ENCODE data around the gene SLC35B1. TPM values are rescaled to one million over a fixed set of nuclear protein-coding genes. Genes with fewer than 3 reads are reported as not detected.

SLC35B1 gene
- total RNA-seq, 1 experiment from 2014 or later, result 84.6 TPM

GRCh38 chr17:49716668-49717364 lies 9.1 kb upstream of the SLC35B1 start:
- Histone ChIP-seq H3K4me1 (ENCODE audit: control insufficient read depth, insufficient read depth, low read length) (no peaks in the 10 kb centered on the region), H3K27ac (ENCODE audit: low read length) (no peak overlapping the region), H3K27me3 (ENCODE audit: control insufficient read depth, insufficient read depth, low read length) (no peaks in the 10 kb centered on the region), H3K36me3 (ENCODE audit: control insufficient read depth, insufficient read depth, low read length) (no peaks in the 10 kb centered on the region), H3K9me3 (ENCODE audit: control insufficient read depth, insufficient read depth, low read depth, low read length) (no peaks in the 10 kb centered on the region), H3K4me3 (ENCODE audit: low read depth in 2 of 2, low read length in 2 of 2) (no peak overlapping the region)
- ATAC-seq (no peak), DNase-seq (ENCODE audit: low read depth, low spot score) (no peak)
- in situ Hi-C loops (cut with HindIII; ENCODE audit: low pct_unique_long_range_greater_than_20kb, low sequenced_read_pairs), result no loop called here
- intact Hi-C loops (cut with micrococcal nuclease; ENCODE audit: unreplicated experiment), result no loop called here
- CTCF ChIA-PET, result no interaction called here
- BruUV-seq (replicated peaks), result no TSS peak
- no peak for TF ChIP-seq TCF7L2 (IDR thresholded peaks at IDR 0.05; ENCODE audit: low read depth, low read length)
- TF ChIP-seq SIN3A (IDR thresholded peaks at IDR 0.05; ENCODE audit: borderline replicate concordance, insufficient read depth, low read depth, low read length), result no peak
- TF ChIP-seq POLR2AphosphoS5 (IDR thresholded peaks at IDR 0.05; ENCODE audit: low read depth, low read length), result no peak
- TF ChIP-seq REST (IDR thresholded peaks at IDR 0.05; ENCODE audit: insufficient read depth in 1 of 2, low read depth in 2 of 2, low read length in 1 of 2), result no peak
- no peak for TF ChIP-seq CTCF (IDR thresholded peaks at IDR 0.05)
- POLR2A ChIA-PET, result interaction anchor here (0.6 kb wide), 1 partner anchor 88 kb away, joined by 4 read pairs; no protein-coding TSS in a partner anchor

GRCh38 chr17:49715717-49716279 lies 8.0 kb upstream of the SLC35B1 start:
- H3K27ac ChIP-seq (ENCODE audit: low read length), result no peak overlapping the region
- DNase-seq (ENCODE audit: low read depth, low spot score) (no peak), ATAC-seq (no peak; the same call in 1 of the 2 replicates)
- no TSS peak for BruUV-seq (replicated peaks)
- intact Hi-C loops (cut with micrococcal nuclease; ENCODE audit: unreplicated experiment), result no loop called here
- in situ Hi-C loops (cut with HindIII; ENCODE audit: low pct_unique_long_range_greater_than_20kb, low sequenced_read_pairs), result no loop called here
- ChIA-PET CTCF (no interaction called here), POLR2A (interaction anchor here (0.6 kb wide), 1 partner anchor 146 kb away, joined by 4 read pairs; no protein-coding TSS in a partner anchor)
- no peaks in the 10 kb centered on the region for H3K36me3 ChIP-seq (ENCODE audit: control insufficient read depth, insufficient read depth, low read length)
- H3K27me3 ChIP-seq (ENCODE audit: control insufficient read depth, insufficient read depth, low read length), result no peaks in the 10 kb centered on the region
- TF ChIP-seq SIN3A (IDR thresholded peaks at IDR 0.05; ENCODE audit: borderline replicate concordance, insufficient read depth, low read depth, low read length) (no peak), REST (IDR thresholded peaks at IDR 0.05; ENCODE audit: insufficient read depth in 1 of 2, low read depth in 2 of 2, low read length in 1 of 2) (no peak), CTCF (IDR thresholded peaks at IDR 0.05) (no peak), TCF7L2 (IDR thresholded peaks at IDR 0.05; ENCODE audit: low read depth, low read length) (no peak), POLR2AphosphoS5 (IDR thresholded peaks at IDR 0.05; ENCODE audit: low read depth, low read length) (no peak)
- no peaks in the 10 kb centered on the region for H3K4me1 ChIP-seq (ENCODE audit: control insufficient read depth, insufficient read depth, low read length)
- H3K9me3 ChIP-seq (ENCODE audit: control insufficient read depth, insufficient read depth, low read depth, low read length), result no peaks in the 10 kb centered on the region
- no peak overlapping the region for H3K4me3 ChIP-seq (ENCODE audit: low read depth in 2 of 2, low read length in 2 of 2)

Data from Panc1 (cell line).